Femur (tissue), 1 donor: ENCODE measurements around the gene NAA10.
"Not testable (repeated sequence)": the region's sequence is repeated elsewhere in the genome, so short reads cannot be mapped to it uniquely, and the experiment has no call there.

ENCODE experiments used
- DNase-seq: peaks from one replicate; pipeline ENCODE4 v3.0.0-alpha.2; 2017

Gene NAA10

GRCh38 chrX:153934762-153935325, at the start of gene NAA10:
TSS of gene NAA10 (minus strand) at chrX:153935037. CDS start at chrX:153934904, 133 bp downstream.
- DNase-seq, result peak; percentile 85

- DNase-seq, result no peak
Observed at GRCh38 chrX:153983321-153983801, 48.5 kb upstream of the NAA10 start.

GRCh38 chrX:153981771-153982533, 47.1 kb upstream of the NAA10 start:
- DNase-seq, result peak; percentile 61

GRCh38 chrX:153981231-153981630, 46.4 kb upstream of the NAA10 start:
- DNase-seq, result no peak

- not testable (repeated sequence) for DNase-seq
Observed at GRCh38 chrX:153980394-153980793, 45.6 kb upstream of the NAA10 start.

GRCh38 chrX:153974726-153975286, 40.0 kb upstream of the NAA10 start:
- DNase-seq, result no peak

DNA sequence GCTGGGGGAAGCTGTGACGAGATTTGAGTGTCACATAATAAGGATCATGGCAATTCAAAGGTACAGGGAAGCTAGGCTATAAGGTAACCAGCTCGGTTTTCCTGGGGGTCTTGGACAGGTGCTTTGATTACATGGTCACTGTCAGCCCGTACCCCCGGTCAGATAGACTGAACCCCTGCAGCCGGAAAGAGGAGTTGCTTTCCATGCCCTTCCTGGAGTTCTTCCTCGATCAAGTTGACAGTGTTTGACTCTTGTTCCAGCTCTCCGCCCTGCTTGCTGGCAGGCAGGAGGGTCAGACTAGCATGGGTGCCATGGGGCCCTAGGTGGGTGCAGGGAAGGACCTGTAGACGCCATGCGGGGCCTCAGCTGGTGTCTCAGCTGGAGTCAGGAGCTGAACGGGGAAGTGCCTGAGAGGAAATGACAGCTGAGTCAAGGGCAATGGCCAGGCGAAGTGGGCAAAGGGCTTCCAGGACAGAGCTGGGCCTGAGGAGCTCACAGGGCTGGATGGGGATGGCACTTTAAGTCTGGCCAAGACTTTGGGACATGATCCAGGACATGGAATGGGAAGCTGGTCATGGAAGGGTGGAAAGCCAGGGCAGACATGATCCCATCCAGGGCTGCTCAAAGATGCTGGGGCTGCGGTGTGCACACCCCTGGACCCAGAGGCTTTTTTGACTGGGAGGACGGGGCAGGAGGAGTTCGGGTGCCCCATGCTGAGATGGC, 39.3 kb upstream of the NAA10 start:
- DNase-seq, result no peak

DNA sequence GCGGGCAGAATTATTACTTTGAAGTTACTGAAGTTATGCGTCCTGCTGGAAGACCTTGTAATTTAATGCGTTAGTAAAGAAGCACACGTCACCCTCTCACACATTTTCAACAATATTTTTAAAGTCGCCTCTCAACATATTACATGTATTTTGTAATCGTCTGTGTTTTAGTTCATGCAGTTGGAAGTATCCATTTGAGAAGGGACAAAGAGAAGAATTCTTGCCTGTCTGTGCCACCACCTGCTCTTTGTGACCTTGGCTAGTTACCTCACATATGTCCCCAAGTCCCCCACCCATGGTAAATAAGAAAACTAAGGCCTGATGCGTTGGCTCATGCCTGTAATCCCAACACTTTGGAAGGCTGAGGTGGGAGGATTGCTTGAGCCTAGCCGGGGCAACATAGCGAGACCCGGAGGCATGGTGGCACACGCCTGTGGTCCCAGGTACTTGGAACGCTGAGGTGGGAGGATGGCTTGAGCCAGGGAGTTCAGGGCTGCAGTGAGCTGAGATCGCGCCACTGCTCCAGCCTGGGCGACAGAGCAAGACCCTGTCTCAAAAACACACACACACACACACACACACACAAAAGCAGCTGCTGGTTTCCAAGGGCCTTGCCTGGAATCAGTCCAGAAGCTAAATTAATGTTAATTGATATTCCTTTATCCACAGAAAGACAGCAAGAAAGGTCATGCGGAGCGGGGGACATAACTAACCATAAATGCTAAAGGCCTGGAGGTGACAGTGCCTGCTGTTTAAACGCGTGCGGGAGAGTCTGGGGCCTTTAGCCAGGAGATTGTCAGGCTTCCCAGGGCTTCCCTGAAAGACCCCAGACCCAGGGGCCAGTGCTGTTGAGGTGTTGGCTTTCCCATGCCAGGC, 38.5 kb upstream of the NAA10 start:
- DNase-seq, result no peak

DNA sequence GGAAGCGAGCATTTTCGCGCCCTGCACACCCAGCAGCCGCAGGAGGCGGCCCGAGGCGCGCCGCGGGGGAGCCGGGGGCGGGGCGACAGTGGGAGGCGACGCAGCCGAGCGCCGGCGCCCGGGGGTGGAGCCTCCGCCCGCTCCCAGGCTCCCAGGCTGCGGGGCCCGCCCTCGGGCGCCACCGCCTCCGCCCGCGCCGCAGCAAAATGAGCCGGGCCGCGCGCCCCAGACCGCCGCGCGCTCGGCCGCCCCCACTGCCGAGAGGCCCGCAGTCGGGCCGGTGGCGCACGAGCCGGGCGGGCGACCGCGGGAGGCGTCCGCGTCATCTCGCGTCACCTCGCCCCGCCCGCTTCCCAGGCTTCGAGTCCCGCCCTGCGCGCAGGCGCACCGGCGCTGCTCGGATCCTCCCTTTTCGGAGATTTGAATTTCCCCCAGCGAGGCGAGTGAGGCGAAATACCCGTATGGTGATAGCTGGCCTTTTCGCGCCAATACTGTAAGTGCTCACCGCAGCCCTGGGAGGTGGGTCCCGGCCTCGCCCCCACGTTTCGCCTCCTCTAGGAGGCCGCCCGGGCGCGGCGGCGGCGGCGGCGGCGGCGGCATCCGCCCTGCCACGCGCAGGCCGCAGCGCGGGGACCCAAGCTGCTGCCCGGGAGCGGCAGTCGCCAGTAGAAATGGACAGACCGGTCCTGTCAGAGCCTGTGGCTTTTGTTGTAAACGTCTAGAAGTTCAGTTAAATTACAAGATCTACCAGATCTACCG, 37.7 kb upstream of the NAA10 start, which contains the start of gene TMEM187:
TSS of gene TMEM187 (plus strand) at position 387 of the 759 bp plus-strand sequence. CDS start 9,309 bp downstream, outside the sequence.
- peak; percentile 93 for DNase-seq

DNA sequence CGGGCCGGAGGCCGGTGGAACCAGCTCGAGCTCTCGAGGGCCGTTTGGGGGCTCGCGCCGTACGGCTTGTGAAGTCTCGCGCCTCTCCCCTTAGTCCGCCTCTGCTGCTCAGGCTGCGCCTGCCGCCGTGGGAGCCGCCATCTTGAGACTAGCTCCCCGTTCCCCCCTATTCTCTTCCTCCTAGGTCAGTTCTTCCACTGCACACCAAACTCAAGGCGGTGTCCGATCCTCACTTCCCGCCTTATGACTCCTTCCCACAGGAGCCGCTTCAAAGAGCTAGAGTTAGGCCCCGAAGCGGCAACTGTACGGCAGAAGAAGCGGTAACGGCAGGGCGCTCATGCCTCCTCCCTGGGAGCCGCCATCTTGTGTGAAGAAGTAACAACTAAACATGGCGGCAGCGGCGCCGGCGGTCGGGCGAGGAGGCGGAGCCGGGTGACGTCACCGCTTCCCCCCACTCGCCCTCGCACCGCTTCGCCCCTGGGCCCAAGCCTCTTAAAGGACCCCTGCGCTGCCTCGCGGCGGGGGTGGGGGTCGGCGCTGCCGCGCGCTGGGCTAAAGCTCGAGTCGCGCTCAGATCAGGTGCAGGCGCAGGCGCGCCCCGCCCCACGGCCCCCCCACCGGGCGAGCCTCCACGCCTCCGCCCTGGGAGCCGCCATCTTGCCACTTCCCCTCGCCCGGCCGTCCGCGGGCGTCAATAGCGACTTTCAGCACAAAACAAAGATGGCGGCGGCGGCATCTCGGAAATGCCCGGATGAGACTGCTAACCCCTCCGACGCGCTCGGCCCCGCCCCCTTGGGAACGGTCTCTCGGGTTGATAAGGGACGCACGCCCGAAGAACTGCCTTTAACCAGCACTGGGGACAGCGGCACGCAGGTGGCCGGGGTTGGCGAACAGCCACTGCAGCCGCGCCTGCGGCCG, 36.9 kb upstream of the NAA10 start, which contains the start of gene HCFC1:
TSS of gene HCFC1 (minus strand) at position 369 of the 918 bp plus-strand sequence. CDS start 978 bp downstream, outside the sequence.
- peak; percentile 97 for DNase-seq

GRCh38 chrX:153971124-153971449, 36.2 kb upstream of the NAA10 start:
- peak; percentile 95 for DNase-seq

- DNase-seq, result peak; percentile 76
Observed at GRCh38 chrX:153970357-153971123, 35.7 kb upstream of the NAA10 start.

DNA sequence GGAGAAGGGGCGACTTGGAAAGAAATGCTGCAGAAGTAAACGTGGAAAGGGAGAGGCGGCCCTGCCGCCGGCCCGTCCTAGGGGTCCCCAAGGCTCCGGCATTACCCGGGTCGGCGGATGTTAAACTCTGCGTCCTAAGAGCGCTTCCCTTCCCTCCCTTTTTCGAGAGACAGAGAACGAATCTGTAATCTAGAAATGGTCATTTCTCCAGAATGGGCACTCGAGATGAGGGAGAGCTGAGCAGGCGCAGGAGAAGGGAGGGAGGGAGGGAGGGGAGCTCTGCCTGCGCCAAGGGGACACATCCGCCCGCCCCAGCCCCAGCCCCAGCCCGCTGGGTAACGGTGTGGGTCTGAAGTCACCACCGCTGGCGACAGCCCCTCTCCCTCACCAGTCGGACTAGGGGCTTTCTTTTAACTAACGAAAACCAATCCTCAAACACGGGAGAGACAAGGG, 35.1 kb upstream of the NAA10 start:
- no peak for DNase-seq

DNA sequence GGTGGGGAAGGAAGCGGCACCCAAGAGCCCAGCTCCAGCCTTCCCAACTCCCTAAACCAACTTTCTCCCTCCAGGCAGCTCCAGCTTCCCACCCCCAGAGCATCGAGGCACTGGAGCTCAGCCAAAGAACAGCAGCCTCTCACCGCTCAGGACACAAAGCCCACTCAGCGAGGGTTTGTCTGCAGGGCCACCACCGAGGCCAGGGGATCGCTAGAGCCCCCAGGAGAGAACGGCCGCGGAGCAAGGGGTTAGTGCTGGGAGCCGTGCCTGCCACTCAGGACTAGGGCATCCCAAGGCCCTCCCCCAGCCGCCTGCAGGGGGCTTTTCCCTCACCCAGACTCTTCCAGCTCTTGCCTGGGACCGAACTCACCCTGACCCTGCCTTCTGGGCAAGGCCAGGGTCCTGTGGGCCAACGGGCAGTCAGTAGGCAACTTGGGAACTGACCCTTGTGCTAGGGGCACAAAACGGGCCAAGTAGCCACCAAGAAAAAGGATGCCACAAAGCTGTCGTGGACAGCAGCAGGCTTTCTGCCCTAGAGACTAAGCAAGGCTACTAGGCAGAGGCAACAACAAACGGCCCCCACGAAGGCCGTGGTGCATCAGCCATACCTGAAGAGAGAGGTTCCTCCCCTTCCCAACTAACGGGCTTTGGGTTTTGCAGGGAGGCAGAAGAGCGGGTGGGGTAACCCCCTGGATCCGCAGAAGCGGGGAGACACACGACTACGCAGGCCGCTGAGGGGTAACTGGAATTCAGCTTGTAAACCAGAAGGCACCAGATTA, 34.5 kb upstream of the NAA10 start:
- DNase-seq, result peak; percentile 32

DNA sequence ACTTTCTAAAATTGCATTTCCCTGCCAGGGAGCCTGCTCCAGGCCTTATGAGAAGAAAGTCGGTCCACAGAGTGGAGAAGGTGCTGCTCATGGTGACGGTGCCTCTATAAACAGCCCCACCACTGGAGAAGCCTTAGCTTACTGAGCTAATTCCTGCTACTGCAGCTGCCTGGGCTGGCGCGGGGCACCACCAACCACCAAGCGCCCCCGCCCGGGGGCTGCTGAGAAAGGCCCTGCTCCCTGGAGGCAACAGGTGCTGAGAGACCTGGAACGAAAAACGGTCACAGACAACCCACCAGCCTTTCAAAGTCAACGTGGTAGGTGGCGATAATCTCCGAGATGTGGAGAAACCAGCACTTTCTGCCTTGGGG, 33.9 kb upstream of the NAA10 start:
- no peak for DNase-seq

GRCh38 chrX:153968255-153968654, 33.4 kb upstream of the NAA10 start:
- no peak for DNase-seq

DNA sequence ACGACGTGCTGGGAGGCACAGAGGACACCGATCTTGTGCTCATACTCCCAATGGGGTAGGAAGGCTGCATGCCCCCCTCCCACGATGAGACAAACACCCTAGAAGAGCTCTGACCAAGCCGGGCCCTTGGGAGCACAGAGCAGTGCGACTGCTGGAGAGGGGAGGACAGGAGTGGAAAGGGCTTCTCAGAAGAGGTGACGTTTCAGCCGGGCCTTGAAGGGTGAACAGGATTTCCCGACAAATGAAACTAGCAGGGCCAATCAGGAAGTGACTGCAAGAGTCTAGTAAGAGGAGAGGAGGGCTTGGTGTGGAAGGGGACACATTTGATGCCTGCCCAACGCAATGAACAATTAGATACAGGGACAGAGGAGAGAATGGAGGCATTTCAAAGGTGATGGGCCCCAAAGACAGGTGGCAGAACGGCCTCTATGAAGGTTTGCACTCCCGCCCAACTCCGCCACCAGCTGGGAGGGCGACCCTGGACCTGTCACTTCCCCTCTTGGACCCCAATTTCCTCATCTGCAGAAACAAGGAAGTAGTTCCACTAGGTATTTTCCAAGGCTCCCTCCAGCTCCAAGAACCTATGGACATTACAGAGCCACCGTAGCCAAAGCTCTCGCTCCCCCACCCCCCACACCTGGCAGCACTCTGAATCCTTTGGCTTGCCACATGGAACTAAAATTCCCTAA, 32.8 kb upstream of the NAA10 start:
- no peak for DNase-seq
